DMS153 treated with DMSO at 0.1 percent for 48 hours (cell line): Measurements from ENCODE around the gene RHCE.
"Not testable (repeated sequence)": the region's sequence is repeated elsewhere in the genome, so short reads cannot be mapped to it uniquely, and the experiment has no call there.

Experiments
- DNase-seq: peaks from one replicate; lab custom pipeline; 2025; ENCODE audit not compliant: unreplicated experiment; lab: John Stamatoyannopoulos, UW

The RHCE gene

DNA sequence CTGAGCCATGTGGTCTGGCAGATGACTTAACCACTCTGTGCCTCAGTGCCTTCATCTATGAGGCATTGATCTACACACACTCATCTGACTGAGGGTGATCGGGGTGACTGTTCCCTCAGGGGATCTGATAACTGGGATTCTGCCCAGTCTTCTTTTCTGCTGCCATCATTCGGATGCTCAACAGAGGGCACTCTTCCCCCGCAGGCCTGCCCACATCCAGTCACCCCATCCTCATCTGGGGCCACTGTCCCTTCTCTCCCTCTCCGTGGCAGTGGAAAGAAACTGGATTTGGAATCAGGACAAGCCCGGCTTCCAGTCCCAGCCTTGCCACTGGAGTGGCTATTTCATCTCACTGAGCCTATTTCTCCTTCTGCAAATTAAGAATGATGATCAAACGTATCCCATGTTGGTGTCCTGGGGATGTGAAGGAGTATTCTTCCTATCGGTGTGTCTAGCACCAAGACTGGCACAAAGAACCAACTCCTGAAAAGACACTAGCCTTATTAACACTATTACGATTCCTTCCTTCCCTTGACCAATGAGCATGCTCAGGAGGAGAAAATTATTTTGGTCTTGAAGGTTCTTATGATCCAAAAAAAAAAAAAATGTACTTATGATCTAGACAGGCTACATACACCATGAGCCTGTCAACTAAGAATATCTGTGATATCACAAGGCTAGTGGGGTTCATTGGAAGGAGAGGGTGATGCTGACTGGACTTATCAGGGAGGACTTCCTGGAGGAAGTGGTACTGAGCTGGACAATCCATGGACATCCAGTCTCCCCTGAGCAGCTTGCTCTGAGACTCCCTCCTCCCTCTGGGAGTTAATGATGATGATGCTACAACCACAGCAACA, 17.4 kb downstream of the RHCE start:
- not testable (repeated sequence) for DNase-seq

DNA sequence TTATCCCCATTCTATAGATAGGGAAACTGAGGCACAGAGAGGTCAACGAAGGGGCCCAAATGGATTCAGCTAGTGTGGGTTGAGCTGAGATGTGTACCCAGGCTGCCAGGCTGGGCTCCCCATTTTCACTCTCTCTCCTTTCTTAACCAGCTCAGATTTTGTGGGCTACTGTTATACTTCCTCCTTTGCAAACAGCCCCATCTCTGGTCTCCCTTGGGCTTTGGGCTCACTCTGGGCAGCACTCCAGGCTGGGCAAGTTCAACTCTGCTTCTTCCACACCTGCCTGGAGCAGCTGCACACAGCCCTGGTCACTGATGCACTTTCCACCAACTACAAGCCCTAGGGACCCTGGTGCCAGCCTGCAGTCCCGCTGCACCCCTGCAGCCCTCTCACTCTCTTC, 22.5 kb downstream of the RHCE start:
- not testable (repeated sequence) for DNase-seq

DNA sequence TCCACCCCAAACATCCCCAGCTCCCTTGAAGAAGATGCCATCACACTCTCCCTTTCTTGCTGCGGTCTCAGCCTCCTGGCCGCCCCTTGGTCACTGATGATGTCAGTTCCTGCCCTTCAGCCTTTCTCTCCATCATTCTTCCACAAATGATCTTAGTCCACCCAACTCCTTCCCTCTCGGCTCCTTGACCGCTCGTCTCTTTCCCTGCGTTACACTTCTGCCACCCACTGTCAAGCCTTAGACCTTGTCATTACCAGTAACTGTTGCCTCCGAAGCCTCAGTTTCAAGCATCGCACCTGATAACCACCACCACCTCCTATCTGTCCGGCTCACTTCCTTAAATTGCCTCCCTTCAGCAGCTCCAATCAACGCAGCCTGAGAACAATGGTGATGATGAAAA, 23.1 kb downstream of the RHCE start:
- not testable (repeated sequence) for DNase-seq

DNA sequence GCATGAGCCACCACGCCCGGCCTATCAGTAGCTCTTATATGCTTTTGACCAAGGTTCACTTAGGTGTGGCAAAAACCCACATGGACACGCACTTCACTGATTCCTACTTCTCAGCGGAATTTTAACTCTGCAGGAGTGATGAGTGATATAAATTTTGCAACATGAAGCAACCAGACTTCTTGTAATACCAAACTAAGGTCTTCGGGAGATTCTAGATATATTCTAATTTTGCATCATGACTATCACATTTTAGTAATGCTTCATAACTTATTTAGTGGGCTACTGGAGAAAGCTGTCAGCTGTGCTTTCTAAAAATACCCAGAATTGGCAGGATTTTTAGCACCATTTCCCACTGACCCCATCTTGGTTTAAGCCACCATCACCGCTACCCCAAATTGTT, 27.8 kb downstream of the RHCE start:
- no peak for DNase-seq

DNA sequence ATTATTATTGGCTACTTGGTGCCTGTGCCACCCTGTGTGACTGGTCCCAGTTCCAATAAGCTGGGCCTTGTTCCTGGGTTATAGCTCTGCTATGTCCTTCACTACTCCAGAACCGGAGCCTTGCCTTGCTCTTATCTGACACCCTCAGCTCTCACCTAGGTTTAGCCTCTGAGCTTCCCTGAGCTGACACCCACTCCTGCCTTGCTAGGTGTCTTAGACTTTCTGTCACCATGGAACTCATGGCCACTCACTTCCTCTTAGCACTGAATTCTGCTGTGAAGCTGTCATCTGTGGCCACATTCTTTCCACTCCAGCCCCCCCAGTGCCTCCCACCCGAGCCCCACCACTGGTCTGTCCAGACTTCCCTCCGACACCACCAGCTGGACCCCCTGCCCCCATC, 30.9 kb downstream of the RHCE start:
- DNase-seq = not testable (repeated sequence)

DNA sequence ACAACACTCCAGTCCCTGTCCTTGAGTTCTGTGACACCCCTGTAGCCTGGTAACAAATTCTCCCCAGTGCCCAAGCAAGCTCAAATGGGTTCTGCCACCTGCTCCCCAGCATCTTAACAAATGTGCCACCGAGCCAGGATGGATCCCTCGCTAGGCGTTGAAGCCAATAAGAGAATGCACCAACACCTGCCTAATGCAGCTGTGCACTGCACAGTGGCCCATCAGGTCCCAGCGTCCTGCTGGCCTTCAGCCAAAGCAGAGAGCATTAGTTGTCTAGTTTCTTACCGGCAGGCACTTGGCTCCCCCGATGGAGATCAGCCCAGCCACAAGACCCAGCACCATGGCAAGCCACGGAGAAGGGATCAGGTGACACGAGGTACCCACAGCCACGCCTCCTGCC, 31.9 kb downstream of the RHCE start:
- not testable (repeated sequence) for DNase-seq

DNA sequence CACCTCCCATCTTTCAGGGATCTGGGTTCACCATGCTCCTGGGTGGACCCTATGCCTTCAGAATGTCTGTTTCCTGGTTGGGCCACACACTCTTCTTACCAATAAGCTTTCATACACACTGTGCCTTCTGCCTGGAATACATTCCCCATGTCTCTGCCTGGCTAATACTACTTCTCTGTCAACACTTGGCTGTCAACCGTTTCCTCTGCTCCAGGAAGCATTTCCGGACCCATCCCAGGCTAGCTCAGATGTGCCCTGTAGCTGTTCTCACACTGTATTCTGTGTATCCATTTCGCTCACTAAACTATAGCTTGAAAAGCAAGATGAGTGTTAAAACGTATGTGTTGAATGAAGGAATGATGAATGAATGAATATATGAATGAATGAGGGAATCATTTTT, 33.5 kb downstream of the RHCE start:
- DNase-seq = not testable (repeated sequence)

DNA sequence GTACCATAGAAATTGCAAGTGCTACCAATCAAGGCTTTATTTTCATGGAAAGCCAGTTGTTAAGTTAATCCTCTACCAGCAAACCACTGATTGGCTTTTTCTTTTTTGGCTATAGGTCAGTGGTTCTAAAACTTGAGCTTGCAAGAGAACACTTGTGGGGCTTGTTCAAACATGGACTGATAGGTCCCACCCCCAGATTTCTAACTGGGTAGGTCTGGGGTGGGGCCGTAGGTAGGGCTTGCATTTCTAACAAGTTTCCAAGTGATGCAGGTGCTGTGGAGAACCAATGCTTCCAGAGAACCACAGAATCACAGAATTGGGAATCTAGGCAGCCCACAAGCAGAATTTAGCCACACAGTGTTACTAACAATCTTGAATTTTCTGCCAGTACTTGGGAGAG, 36.8 kb downstream of the RHCE start:
- DNase-seq = not testable (repeated sequence)

DNA sequence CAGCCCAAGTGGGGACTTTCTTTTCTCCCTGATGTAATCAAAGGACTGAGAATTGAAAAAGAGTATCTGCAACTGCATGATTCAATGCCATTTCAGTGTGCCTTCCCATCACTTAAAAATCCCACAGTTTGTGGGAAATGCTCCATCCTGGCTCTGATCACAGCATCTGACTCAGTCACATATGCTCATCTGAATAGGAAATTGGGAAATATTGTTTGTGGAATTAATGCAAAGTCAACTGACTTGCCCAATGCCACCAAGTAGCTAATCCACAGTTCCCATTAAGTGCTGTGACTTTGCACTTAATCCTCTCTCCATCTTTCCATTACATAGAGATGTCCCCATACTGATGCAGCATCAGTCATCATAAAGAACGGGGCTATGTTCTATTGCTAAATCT, 37.5 kb downstream of the RHCE start:
- not testable (repeated sequence) for DNase-seq

DNA sequence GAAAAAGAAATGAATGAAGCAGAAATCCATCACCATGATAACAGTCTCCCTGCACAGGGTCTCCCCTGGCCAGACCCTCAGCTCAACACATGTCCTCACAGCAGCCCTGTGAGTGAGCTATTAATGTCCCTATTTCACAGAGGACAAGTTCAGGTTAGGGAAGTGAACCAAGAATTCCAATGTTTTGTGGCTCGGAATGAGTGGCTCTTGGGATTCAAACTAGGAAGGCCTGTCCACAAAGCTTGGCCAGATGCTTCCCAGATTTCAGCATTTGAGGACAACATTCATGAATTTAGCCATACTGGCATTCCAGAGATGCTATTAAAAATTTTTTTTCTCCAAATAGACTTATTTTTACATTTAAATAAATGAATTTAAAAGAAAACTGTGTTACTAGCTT, 38.1 kb downstream of the RHCE start:
- DNase-seq = not testable (repeated sequence)

DNA sequence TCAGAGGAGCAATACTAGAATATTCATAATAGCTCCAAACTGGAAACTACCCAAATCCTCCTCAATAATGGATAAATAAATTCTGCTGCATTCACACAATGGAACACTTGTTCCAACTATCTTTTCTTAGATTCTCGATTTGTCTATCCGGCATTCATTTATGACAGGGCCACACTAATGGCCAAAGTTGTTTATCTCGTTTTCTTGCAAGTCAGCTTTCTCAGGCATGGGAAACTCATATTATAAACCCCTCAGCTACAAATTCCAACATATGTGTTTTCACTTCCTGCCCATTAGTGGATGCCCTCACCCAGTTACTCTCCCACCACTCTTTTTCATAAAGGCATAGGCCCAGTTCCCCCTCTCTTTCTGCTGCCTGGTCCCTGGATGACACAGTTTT, 42.3 kb downstream of the RHCE start:
- DNase-seq = not testable (repeated sequence)

DNA sequence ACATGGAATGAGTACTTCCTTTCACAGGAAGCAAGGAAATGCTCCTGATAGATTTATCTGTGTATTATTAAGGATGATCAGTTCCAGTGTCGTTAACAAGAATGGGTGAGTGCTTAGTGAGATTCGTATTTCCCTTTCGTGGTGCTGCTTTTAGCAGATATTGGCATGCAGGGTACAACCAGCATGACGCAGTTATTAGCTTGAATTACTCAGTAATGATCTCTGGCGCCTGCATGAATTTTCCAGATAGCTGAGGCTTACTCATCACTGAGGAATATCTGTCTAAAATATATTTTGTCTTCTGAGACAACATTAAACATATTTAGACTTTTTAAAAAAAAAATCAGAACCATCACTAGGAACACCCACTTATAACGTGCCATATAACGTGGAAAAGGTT, 48.9 kb downstream of the RHCE start:
- not testable (repeated sequence) for DNase-seq

DNA sequence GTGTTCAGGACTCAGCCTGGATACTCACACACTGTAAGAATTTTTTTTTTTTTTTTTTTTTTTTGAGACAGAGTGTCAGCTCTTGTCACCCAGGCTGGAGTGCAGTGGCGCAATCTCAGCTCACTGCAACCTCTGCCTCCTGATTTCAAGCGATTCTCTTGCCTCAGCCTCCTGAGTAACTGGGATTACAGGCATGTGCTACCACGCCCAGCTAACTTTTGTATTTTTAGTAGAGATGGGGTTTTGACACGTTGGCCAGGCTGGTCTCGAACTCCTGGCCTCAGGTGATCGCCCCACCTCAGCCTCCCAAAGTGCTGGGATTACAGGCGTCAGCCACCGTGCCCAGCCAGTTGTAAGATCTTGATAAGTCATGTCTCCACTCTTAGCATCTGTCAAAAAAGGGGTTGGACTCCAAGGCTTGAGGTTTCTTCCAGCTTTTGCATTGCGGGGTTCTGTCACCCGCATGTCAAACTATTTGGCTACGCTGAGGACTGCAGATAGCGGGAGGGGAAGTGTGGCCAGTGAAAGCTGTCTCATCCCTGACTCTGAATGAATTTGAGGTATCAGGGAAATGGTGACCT, 50.8 kb downstream of the RHCE start:
- not testable (repeated sequence) for DNase-seq

DNA sequence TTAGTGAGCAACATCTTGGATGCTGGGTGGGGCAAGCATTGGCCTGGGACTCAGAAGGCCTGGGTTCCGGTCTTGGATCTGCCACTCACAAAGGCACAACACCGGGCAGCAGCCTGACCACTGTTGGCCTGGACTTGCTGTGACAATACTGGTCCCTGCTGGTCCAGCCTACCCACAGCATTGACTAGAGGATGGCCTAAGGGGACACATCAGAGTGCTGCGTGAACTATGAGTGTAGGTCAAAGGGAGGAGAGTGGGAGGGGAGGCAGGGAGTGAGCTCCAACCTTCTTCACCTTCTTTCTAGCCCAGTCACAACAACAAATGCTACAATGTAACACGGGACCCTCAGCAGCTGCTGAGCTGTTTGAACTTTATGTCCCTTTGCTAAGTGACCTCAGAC, 51.4 kb downstream of the RHCE start:
- DNase-seq = no peak

DNA sequence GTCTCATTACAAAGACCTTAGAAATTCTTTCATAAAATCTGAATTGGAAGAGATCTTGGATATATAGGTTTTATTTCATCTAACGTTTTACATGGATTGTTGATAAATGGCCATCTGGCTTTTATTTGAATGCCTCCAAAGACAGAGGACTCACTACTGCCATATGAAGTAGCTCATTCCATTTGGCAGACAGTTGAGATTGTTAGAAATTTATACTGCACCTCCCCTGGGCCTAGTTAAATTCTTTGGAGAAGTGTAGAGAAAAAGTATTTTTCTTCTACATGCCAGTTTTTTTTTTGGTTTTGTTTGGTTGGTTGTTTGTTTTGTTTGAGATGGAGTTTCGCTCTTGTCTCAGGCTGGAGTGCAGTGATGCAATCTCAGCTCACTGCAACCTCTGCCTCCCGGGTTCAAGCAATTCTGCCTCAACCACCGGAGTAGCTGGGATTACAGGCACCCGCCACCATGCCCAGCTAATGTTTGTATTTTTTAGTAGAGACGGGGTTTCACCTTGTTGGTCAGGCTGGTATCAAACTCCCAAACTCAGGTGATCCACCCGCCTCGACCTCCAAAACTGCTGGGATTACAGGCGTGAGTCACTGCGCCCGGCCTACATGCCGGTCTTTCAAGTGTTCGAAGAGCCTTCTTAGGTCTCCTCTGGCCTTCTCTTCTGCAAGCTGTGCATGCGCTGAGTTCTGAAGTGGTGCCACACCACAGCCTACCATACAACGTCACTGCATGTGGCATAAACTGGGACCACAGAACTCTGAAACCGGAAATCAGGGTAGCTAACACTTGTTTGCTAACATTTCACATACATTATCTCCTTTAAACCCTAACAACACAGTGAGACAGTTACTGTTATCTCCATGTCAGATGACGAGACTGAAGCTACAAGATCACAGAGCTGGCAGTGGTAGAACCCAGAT, 57.7 kb downstream of the RHCE start:
- not testable (repeated sequence) for DNase-seq

DNA sequence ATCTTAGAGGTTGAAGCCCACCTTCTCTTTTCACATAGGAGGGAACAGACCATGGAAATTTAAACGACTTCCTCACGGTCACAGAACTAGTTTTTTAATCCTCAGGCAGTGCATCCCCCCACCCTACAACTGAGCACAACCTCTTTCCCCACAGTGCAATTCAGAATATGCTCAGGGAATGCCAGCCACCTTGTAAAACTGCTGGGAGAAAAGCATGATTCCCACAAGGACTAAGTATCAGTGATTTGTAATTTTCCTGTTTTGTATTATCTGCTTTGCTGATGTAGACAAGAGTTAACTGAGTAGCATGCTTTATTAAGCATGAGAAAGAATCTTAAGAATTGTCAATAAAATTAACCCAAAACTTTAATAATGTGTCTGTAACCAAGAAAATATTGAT, 58.7 kb downstream of the RHCE start:
- DNase-seq = no peak

DNA sequence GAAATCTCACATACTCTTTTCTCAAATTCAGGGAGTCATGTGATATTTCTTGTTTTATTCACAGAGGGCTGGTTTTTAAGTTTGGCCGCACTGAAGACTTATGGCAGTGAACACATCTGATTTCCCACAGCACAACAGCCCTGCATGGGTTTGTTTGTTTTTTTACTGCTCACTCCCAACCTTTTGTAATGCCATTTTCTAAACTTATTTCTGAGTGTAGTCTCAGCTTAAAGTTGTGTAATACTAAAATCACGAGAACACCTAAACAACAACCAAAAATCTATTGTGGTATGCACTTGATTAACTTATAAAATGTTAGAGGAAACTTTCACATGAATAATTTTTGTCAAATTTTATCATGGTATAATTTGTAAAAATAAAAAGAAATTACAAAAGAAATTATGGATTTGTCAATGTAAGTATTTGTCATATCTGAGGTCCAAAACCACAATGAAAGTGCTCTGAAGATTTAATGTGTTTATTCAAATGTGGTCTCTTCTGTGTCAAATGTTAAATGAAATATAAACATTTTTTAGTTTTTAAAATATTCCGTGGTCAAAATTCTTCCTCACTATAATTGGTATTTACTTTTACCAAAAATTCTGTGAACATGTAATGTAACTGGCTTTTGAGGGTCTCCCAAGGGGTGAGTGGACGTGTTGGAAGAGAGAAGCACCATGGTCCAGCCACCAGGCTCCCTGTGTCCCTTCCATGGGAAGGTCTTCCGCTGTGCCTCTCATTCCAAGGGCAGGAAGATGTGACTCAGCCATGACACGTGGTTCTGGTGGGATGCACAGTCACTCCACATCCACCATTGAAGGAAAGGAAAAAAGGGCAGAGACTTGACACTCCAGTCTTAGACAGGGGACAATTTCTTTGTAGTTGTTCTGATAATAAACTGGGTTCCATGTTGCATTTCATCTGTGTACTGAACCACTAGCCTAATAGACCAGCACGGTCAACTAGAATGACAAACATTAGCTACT, 59.7 kb downstream of the RHCE start:
- DNase-seq = no peak

DNA sequence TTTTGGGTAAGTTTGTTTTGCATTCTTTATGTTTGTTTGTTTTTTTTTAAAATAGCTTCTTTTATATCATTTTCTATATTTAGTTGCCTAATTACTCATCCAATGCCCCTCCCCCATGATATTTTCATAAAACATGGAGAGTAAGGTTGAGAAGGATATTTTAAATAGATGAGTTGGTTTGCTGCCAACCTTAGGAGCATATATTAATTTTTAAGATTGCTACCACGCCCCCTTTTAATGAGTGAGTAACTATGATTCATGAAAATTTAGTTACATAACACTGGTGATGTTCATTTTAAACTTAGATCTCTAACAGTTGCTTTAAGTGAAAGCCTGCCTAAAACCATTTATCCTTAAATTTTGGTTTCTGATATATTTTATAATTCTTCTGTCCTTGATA, 63.8 kb downstream of the RHCE start:
- DNase-seq = no peak

DNA sequence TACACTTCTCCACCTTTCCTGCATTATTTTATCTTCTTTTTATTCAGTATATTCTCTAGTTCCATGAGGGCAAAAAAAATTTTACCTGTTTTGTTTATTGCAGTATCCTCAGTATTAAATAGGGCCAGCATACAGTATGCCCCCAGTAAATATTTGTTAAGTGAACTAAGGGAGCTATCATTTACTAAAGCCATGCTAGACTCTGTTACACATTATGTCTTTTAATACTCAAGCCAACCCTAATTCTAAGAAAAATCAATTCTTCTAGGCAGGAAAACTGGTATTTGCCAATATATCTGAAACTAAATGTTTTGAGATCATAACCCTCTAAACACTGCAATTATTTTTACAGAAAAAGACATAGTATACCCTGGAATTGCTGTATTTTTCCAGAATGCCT, 64.2 kb downstream of the RHCE start:
- no peak for DNase-seq

DNA sequence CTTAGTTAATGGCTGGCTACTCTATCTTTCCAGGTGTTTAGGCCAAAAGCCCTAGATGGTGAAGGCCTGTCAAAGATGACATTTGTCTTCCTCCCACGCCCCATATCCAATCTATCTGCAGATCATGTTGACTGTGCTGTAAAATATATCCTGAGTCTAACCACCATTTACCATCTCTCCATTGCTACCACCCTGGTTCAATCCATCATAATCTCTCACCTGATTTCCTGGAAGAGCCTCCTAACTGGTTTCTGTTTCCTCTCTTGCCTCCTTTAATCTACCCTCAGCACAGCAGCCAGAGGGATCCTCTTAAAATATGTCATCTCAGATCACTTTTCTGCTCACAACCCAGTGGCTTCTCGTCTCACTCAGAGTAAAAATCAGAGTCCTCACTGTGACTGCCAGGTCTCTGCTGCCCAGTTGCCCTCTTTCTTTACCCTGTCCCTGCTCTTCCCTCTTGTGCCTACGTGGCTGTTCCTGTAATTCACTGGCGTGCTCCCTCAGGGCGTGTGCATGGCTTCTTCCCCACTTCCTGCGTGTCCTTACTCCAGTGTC, 64.7 kb downstream of the RHCE start:
- no peak for DNase-seq
